Measurements from ENCODE around the gene DUSP14.
"Not testable (repeated sequence)": the region's sequence is repeated elsewhere in the genome, so short reads cannot be mapped to it uniquely, and the experiment has no call there.

Gene DUSP14

GRCh38 chr17:37485938-37486570, 3.6 kb upstream of the DUSP14 start:
- DNase-seq (ENCODE audit: low spot score): no peak

DNA sequence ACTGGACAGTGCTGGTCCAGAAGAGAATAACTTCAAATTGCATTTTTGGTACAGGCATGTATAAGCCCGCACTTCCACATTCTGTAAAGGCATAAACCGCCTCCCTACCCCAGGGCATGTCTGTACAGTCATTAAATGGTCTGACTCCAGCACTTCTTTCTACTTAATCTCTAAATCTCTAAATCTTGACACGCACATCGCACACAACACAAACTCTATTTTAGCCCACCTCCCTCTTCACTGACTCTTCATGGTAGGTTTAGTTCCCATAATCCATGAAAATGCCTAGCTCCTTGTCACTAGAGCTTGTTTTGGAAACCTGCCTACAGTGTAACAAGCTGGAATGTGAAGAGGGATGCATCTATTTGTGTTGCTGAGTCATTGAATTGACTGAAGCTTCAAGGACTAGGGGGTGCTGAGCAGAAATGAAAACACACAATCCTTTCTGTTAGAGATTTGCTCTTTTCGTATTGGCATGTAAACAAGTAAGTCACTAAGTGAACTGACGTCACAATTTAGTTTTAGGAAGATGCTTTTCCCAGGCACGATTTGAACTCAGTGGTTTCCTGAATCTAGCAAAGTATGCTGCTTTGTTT, 1.6 kb upstream of the DUSP14 start:
- DNase-seq (ENCODE audit: low spot score): peak; percentile 11

DNA sequence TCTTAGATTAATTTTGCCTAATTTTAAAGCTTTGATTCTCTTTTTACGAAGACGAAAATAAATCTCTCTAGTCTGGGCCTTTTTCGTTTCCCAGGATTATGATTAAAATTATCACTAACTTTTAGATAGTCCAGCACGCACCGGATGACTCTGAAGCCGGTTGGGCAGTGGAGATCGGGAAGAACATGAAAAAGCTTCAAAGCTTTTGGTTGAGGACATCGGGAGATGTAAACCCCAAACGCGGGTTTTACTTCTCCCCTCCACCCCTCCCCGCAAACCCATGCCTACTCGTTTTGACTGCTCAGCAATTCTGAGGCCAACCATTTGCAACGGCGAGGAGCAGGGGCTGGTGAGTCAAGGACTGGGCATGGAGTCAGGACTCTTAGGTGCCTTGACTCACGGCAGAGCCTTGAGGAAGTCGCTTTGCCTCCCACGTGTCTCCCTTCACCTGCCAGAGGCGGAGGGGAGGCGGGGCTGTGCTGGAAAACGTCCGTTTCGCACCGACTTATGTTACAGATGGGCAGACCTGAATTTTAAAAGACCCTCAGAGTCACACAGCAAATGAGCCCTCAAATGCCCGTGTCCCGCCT, 989 bp upstream of the DUSP14 start:
- DNase-seq (ENCODE audit: low spot score): no peak

- no peak for DNase-seq (ENCODE audit: low spot score)
These were observed 414 bp downstream of the DUSP14 start for GRCh38 chr17:37490022-37490587.

DNA sequence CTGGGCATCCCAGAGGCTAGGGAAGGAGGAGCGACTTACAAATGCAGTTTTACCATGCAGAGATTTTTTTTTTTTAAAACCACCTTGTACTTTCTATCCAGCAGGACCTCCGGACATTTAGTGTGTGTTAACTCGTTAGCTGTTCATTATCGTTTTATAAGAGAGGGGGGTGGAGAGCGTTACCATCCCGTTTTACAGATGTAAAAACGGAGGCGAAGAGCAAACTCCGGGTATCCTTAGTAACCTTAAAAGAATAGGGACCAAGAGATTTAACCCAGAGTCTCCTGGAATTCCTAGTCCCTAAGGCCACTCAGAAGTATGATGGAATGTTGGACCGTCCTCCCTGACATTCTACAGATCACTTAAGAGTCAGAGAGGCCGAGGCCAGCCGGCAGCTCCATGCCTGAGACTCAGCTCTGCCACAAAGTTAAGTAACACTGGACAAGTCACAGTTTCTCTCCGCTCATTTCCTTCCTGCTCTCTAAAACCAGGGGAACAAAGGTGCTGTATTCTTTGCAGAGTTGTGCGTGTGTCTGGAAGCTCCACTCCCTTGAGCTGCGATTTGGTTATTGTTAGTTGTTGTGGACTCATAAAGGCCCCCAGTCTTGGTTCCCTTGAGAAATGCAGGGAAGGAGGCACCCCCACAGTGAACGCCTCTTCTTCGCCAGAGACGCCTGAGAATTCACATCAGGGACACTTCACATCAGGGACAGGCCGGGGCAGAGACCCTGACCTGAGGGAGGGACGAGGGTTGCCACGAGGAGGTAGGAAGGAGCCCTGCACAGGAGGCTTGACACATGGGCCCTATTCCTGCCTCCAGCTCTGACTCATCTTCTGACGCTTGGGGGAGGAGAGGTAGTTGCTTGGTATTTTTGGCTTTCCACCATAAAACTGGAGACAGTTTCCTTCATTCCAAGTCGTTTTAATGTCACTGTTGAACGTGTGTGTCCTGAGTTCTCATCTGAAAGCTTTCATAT, 1.2 kb downstream of the DUSP14 start:
- no peak for DNase-seq (ENCODE audit: low spot score)

DNA sequence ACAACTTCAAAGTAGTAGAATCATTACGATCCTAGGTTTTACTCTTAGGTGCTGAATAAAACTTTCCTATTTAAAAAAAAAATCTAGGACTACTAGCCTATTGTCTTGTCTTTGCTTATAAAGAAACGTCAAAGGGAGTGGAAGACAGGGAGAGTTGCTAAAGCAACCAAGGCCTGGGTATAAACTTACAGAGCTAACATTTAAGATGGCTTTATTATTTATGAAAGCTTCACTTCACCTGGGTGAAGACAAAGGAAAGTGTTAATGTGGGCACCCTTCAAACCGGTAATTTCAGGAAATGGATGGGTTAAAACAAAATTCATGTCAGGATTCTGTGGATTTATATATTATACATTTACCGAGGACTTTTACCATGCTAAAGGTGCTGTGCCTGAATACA, 2.5 kb downstream of the DUSP14 start:
- DNase-seq (ENCODE audit: low spot score): no peak

DNA sequence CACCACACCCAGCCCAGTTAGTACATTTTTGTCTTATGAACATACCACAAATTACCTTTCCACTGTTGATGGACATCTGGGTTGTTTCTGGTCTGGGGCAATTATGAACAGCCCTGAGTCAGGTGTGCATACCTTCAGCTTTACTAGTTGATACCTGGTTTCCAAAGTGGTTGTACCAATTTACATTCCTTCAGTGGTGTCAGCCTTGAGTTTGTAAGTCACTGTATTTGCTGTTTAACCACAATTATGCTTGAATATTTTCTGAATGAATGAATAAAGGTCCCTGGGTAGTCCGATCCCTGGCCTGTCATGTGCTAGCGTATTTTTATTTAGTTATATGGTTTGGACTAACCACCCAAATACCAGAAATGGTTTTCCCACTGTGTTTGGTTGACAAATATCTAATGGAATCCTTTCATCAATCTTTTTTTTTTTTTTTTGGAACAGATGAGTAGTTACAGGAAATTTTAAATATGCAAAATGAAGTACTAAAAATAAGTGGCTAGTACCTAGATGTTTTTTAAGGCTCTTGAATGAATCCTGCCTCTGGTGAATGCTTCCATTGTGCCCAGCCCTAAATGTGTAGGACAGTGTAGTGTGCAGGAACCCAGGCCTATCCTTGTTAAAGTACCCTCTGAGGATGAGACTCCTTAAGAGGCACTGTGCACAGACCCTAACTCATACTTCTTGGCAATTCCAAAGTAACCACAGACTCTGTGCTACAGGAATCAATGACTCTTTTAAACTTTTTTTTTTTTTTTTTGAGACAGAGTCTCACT, 3.7 kb downstream of the DUSP14 start:
- no peak for DNase-seq (ENCODE audit: low spot score)

GRCh38 chr17:37494401-37494831, 4.7 kb downstream of the DUSP14 start:
- no peak for DNase-seq (ENCODE audit: low spot score)

GRCh38 chr17:37494971-37495370, 5.3 kb downstream of the DUSP14 start:
- DNase-seq (ENCODE audit: low spot score): no peak

DNA sequence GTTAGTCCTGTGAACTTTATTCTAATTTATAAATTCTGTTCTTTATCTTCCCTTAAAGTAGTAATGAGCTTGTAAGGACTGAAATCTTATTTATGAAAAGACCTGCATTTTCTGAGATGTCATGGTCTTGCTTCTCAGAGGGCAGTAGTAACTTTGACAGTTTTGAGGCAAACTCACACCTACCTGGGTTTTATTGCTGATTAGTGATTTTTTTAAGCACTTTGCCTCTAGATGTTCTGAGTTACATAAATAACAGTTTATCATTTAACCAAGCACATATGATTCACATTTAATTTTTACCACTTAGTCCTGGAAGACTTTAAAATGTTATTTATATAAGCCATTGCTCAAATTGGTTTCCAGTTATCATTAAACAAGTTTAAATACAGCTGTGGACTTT, 10.7 kb downstream of the DUSP14 start:
- DNase-seq (ENCODE audit: low spot score): no peak

- DNase-seq (ENCODE audit: low spot score): no peak
These were observed 12.6 kb downstream of the DUSP14 start for GRCh38 chr17:37502009-37502936.

DNA sequence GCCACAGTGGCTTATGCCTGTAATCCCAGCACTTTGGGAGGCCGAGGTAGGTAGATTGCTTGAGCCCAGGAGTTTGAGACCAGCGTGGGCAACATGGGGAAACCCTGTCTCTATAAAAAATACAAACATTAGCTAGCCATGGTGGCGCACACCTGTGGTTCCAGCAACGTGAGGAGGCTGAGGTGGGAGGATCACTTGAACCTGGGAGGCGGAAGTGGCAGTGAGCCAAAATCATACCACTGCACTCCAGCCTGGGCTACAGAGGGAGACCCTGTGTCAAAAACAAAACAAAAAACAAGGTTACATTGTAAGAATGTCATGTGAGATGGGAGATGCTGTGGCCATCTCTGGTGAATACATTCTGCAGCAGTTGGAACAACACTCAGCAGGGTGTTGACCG, 13.5 kb downstream of the DUSP14 start:
- no peak for DNase-seq (ENCODE audit: low spot score)

DNA sequence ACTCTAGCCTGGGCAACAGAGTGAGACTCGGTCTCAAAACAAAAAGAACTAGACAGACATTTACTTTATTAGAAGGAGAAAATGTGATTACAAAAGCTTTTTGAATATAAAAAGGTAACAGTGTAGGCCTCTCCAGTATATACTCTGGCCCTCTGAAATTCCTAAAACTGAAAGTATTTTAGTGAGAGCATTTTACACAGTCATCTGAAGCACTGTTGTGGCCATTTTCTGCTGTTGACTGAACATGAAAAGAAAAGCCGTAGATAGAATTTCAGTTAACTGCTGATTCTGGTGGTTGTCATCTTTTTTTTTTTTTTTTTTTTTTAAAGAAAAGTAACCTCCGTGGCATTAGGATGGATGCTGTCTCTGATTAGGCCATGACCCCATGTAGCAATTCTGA, 15.6 kb downstream of the DUSP14 start:
- DNase-seq (ENCODE audit: low spot score): no peak

DNA sequence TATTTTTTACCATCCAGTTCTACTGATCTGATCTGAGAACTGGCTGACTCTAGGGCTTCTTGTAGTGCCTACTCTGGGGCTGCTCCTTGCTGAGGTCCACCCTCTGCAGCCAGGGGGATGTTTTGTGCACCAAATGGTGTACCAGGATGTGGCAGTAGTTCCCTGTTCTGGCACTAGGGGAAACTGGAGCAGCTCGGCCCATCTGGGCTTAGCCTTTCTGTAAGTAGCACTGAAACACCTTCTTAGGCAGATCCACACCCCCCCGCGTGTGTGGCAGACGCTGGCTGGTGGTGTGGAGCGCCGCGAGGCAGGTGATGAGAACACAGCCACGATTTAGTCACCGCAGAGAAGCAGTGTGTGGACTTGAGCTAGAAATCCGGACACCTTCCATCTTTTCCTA, 17.0 kb downstream of the DUSP14 start:
- no peak for DNase-seq (ENCODE audit: low spot score)

GRCh38 chr17:37507111-37507510, 17.4 kb downstream of the DUSP14 start:
- DNase-seq (ENCODE audit: low spot score): no peak

- no peak for DNase-seq (ENCODE audit: low spot score)
These were observed 20.4 kb downstream of the DUSP14 start for GRCh38 chr17:37510056-37510455.

DNA sequence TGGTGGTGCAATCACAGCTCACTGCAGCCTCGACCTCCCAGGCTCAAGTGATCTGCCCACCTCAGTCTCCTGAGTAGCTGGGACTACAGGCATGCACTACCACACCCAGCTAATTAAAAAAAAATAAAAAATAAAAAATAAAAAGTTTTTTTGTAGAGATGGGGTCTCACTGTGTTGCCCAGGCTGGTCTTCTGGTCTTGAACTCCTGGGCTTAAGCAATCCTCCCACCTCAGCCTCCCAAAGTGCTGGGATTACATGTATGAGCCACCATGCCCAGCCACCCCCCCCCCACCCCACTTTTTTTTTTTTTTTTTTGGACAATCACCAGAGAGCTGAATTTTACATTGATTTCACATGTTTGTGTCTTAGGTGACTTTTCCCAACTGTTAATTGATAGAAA, 22.0 kb downstream of the DUSP14 start:
- DNase-seq (ENCODE audit: low spot score): not testable (repeated sequence)

DNA sequence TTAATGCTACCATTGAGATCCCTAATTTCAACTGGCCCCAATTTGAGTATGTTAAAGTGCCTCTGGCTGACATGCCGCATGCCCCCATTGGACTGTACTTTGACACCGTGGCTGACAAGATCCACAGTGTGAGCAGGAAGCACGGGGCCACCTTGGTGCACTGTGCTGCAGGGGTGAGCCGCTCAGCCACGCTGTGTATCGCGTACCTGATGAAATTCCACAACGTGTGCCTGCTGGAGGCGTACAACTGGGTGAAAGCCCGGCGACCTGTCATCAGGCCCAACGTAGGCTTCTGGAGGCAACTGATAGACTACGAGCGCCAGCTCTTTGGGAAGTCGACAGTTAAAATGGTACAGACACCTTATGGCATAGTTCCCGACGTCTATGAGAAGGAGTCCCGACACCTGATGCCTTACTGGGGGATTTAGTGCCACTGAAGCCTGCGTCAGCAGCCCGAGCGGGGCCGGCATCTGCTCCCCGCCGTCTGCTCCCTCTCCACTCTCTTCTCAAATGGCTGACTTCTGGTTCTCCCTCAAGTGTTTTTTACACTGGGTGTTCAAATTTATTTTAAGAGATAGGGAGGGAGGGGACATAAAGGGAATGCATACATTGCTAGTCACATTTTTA, 22.9 kb downstream of the DUSP14 start:
- DNase-seq (ENCODE audit: low spot score): no peak

GRCh38 chr17:37513711-37514110, 24.0 kb downstream of the DUSP14 start:
- no peak for DNase-seq (ENCODE audit: low spot score)

DNA sequence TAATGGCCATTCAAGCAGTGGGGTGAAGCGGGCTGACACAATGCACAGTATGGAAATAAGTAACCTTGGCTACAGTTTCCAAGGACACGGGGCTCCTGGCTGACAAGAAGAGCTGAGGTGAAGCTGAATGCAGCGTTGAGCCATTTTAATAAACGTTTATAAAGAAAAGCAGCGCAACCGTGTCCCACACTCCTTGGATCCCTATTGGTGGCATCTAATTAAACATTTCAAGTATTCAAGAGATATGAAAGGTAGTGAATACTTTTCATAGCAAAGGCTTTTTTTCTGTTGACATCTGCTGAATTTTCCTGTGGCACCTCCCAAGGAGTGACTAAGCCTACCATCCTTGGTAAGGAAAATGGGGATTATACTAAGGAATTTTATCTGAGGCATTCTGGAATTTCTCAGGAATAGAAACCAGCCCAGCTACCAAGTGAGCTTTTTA, 26.5 kb downstream of the DUSP14 start:
- DNase-seq (ENCODE audit: low spot score): no peak

Data from hematopoietic multipotent progenitor cell treated with erythropoietin and hydrocortisone succinate and interleukin-3 and kit ligand, for 17 days (in vitro differentiated cells).